Measurements from ENCODE around the gene ADM2.

DNA sequence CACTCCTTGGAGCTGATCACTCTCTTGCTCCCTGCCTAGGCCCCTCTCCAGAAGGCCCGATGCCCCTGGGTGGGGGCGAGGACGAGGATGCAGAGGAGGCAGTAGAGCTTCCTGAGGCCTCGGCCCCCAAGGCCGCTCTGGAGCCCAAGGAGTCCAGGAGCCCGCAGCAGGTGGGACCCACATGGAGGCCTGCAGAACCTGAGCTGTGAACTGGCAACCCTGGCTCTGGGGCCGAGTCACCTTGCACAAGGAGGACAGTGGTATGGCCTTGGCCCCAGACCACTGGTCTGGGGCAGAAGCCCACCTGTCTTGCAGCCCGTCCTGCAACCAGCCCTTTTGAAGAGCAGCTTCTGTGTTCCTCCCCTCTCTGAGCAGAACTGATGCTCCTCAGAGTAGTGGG, 37.8 kb downstream of the ADM2 start:
- TF ChIP-seq, protein P1, sequence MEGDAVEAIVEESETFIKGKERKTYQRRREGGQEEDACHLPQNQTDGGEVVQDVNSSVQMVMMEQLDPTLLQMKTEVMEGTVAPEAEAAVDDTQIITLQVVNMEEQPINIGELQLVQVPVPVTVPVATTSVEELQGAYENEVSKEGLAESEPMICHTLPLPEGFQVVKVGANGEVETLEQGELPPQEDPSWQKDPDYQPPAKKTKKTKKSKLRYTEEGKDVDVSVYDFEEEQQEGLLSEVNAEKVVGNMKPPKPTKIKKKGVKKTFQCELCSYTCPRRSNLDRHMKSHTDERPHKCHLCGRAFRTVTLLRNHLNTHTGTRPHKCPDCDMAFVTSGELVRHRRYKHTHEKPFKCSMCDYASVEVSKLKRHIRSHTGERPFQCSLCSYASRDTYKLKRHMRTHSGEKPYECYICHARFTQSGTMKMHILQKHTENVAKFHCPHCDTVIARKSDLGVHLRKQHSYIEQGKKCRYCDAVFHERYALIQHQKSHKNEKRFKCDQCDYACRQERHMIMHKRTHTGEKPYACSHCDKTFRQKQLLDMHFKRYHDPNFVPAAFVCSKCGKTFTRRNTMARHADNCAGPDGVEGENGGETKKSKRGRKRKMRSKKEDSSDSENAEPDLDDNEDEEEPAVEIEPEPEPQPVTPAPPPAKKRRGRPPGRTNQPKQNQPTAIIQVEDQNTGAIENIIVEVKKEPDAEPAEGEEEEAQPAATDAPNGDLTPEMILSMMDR (IDR thresholded peaks at IDR 0.05; ENCODE audit: low read depth, low read length, poor library complexity, severe bottlenecking), result no peak
- TF ChIP-seq EZH2phosphoT487 (IDR thresholded peaks at IDR 0.05; ENCODE audit: borderline replicate concordance, low read length), result no peak
